Lung (tissue), 12 donors: ENCODE data around the gene AIF1L. TPM values are rescaled to one million over a fixed set of nuclear protein-coding genes. Genes with fewer than 3 reads are reported as not detected.

Source experiments
- ATAC-seq: fragments of 200-7000 bp; cut with Tn5 transposase; one replicate; pipeline ENCODE4 v1.9.1; 2020; ENCODE audit warnings: moderate number of reproducible peaks; ENCODE audit not compliant: insufficient read depth, low FRiP score
- DNase-seq, 3 donors: peaks; one replicate each; pipeline ENCODE4 v3.0.0-alpha.2; 2013 to 2017
- H3K27ac ChIP-seq, 2 donors: one replicate each; pipeline ENCODE4 v1.5.1; 2013; ENCODE audit warnings: mild to moderate bottlenecking in 2 of 2, moderate library complexity in 2 of 2, control low read depth in 1 of 2, inconsistent platforms in 1 of 2, low read depth in 1 of 2, low read length in 1 of 2
- H3K27me3 ChIP-seq, 3 donors: one replicate each; pipeline ENCODE4 v1.5.1; 2013; ENCODE audit warnings: low read length in 2 of 3; ENCODE audit not compliant: control insufficient read depth in 3 of 3, insufficient read depth in 3 of 3
- H3K36me3 ChIP-seq, 4 donors: one replicate each; pipeline ENCODE4 v1.5.1; 2013; ENCODE audit warnings: low read length in 4 of 4, mild to moderate bottlenecking in 1 of 4, moderate library complexity in 1 of 4; ENCODE audit not compliant: control insufficient read depth in 4 of 4, insufficient read depth in 4 of 4
- H3K4me1 ChIP-seq, 5 donors: one replicate each; pipeline ENCODE4 v1.5.1; 2013; ENCODE audit warnings: low read length in 5 of 5, mild to moderate bottlenecking in 2 of 5, moderate library complexity in 1 of 5; ENCODE audit not compliant: control insufficient read depth in 5 of 5, insufficient read depth in 5 of 5
- H3K4me3 ChIP-seq: one replicate; pipeline ENCODE4 v1.5.1; 2013; ENCODE audit warnings: mild to moderate bottlenecking, control low read depth, moderate library complexity
- H3K9ac ChIP-seq, 2 donors: one replicate each; pipeline ENCODE4 v1.5.1; 2013; ENCODE audit warnings: low read length in 2 of 2, control low read depth in 1 of 2; ENCODE audit not compliant: insufficient read depth in 1 of 2
- H3K9me3 ChIP-seq, 4 donors: one replicate each; pipeline ENCODE4 v1.5.1; 2013; ENCODE audit warnings: low read length in 3 of 4, mild to moderate bottlenecking in 1 of 4, moderate library complexity in 1 of 4; ENCODE audit not compliant: control insufficient read depth in 4 of 4, insufficient read depth in 3 of 4
- CTCF ChIP-seq: IDR thresholded peaks from 2 replicates; pipeline ENCODE4 v1.5.1; 2012; ENCODE audit warnings: mild to moderate bottlenecking; ENCODE audit errors: control extremely low read depth, extremely low read depth
- WGBS, 2 donors: extraction: QIAGEN DNeasy Blood & Tissue Kit; methylation state at CpG; one replicate each; pipeline ENCODE4 v1.1.7; 2013; 5-methylcytosine and 5-hydroxymethylcytosine counted together
- polyA plus RNA-seq, 2 donors: library from polyadenylated mRNA; stranded (reverse); fragments of 200-250 nt; gene quantifications; one replicate each; pipeline ENCODE4 v1.2.1, GENCODE V29; 2013
- total RNA-seq, 2 donors: library from RNA; depleted of rRNA in 1 of 2; stranded (reverse); fragments of >200 nt in 1 of 2; gene quantifications; one replicate each; pipeline ENCODE4 v1.2.1, GENCODE V29; 2014 to 2021
- donor health status: control.
- donor health status: control.
- donor health status: Bipolar disorder and iron deficiency.
- donor health status: healthy.
- donor health status: DM: yes; HTN: yes; CAD: no.

Gene AIF1L
- total and polyA plus RNA-seq, 4 donors = 3.2 to 16.5 (median 6.9) TPM

- no peaks in the 10 kb centered on the region for H3K36me3 ChIP-seq
- ATAC-seq (no peak), DNase-seq (no peak)
- peaks cover 0 to 3% (median 0%) of the 10 kb centered on the region in 5 donors for H3K4me1 ChIP-seq
- no peak overlapping the region for H3K27ac ChIP-seq
- H3K9me3 ChIP-seq = no peaks in the 10 kb centered on the region
- H3K9ac ChIP-seq = no peak overlapping the region
- TF ChIP-seq CTCF = no peak
- H3K4me3 ChIP-seq = no peak overlapping the region
- 79 to 88% methylated on average over 9 of the region's 9 CpGs for WGBS, 2 donors
- H3K27me3 ChIP-seq = no peaks in the 10 kb centered on the region
Observed at GRCh38 chr9:131100445-131100844, 4.1 kb downstream of the AIF1L start.

- no peak overlapping the region for H3K27ac ChIP-seq
- TF ChIP-seq CTCF = no peak
- WGBS, 2 donors = 86 to 90% methylated on average over 11 of the region's 11 CpGs
Observed at GRCh38 chr9:131101207-131101964, 5.1 kb downstream of the AIF1L start.

GRCh38 chr9:131103024-131103423 lies 6.7 kb downstream of the AIF1L start:
- no peak overlapping the region for H3K4me3 ChIP-seq
- peak overlapping the region in 1 of 2 donors; percentile 37 for H3K27ac ChIP-seq
- H3K9ac ChIP-seq = no peak overlapping the region
- no peak for DNase-seq
- 85 to 87% methylated on average over 9 of the region's 9 CpGs for WGBS, 2 donors
- H3K4me1 ChIP-seq = peaks cover 0 to 3% (median 0%) of the 10 kb centered on the region in 5 donors
- no peaks in the 10 kb centered on the region for H3K9me3 ChIP-seq
- H3K36me3 ChIP-seq = no peaks in the 10 kb centered on the region
- TF ChIP-seq CTCF = no peak
- no peak for ATAC-seq
- H3K27me3 ChIP-seq = no peaks in the 10 kb centered on the region

More at GRCh38 chr9:131101207-131101964, 5.1 kb downstream of the AIF1L start:
- Histone ChIP-seq H3K9ac (no peak overlapping the region), H3K4me1 (peaks cover 0 to 3% (median 0%) of the 10 kb centered on the region in 5 donors), H3K9me3 (no peaks in the 10 kb centered on the region), H3K4me3 (no peak overlapping the region), H3K27me3 (no peaks in the 10 kb centered on the region), H3K36me3 (no peaks in the 10 kb centered on the region)
- ATAC-seq (no peak), DNase-seq (no peak)

GRCh38 chr9:131103535-131103934 lies 7.2 kb downstream of the AIF1L start:
- Histone ChIP-seq H3K27me3 (no peaks in the 10 kb centered on the region), H3K27ac (no peak overlapping the region), H3K4me3 (no peak overlapping the region), H3K36me3 (no peaks in the 10 kb centered on the region), H3K4me1 (peaks cover 0 to 3% (median 0%) of the 10 kb centered on the region in 5 donors), H3K9ac (no peak overlapping the region), H3K9me3 (no peaks in the 10 kb centered on the region)
- DNase-seq (no peak), ATAC-seq (no peak)
- WGBS, 2 donors = 91 to 99% methylated on average over 3 of the region's 3 CpGs
- no peak for TF ChIP-seq CTCF
